GM12874 (cell line): ENCODE data around the gene TREM1.
A peak's percentile ranks its signal among the peaks of the same experiment; 100 is the strongest.

ENCODE experiments used
- CTCF ChIP-seq: IDR thresholded peaks from 2 replicates; pipeline ENCODE4 v1.5.1; 2011; ENCODE audit warnings: low read depth, mild to moderate bottlenecking, control low read depth, low read length, moderate library complexity; ENCODE audit not compliant: insufficient read depth

Gene TREM1

GRCh38 chr6:41289815-41290214 is 3.3 kb upstream of the TREM1 start:
- no peak for TF ChIP-seq CTCF

- no peak for TF ChIP-seq CTCF
These were observed 2.3 kb upstream of the TREM1 start for GRCh38 chr6:41288754-41289129.

GRCh38 chr6:41288030-41288753 is 1.7 kb upstream of the TREM1 start:
- TF ChIP-seq CTCF = no peak

GRCh38 chr6:41284726-41285125 is 1.8 kb downstream of the TREM1 start:
- no peak for TF ChIP-seq CTCF

GRCh38 chr6:41283600-41283999 is 2.9 kb downstream of the TREM1 start:
- no peak for TF ChIP-seq CTCF

GRCh38 chr6:41280381-41281057 is 6.0 kb downstream of the TREM1 start:
- no peak for TF ChIP-seq CTCF

GRCh38 chr6:41278699-41279405 is 7.6 kb downstream of the TREM1 start:
- TF ChIP-seq CTCF = peak; percentile 68
